GM12878 (cell line): Measurements from ENCODE around the gene VARS1.

Experiments used
- CBX3 ChIP-seq: fragments of 200-600 bp; sonication (generic); IDR thresholded peaks from 2 replicates; pipeline ENCODE4 v1.6.1; 2016; ENCODE audit warnings: low read depth, borderline replicate concordance
- POLR2A ChIP-seq: IDR thresholded peaks from 2 replicates; pipeline ENCODE4 v1.6.1; 2011; ENCODE audit warnings: low read depth, mild to moderate bottlenecking, low read length
- REST ChIP-seq: IDR thresholded peaks from 2 replicates; pipeline ENCODE4 v1.6.1; 2012; ENCODE audit warnings: mild to moderate bottlenecking, low read depth, low read length
- YBX1 ChIP-seq: fragments of 450-650 bp; IDR thresholded peaks from 2 replicates; pipeline ENCODE4 v1.6.1; 2016; ENCODE audit warnings: antibody characterized with exemption
- TF ChIP-seq, protein P1 (sequence below): fragments of 450-650 bp; formaldehyde crosslinking; IDR thresholded peaks from 2 replicates; pipeline ENCODE4 v1.4.0; 2022; ENCODE audit warnings: mild to moderate bottlenecking, moderate library complexity
- TF ChIP-seq, protein P2 (sequence below): fragments of 450-650 bp; formaldehyde crosslinking; IDR thresholded peaks from 2 replicates; pipeline ENCODE4 v1.4.0; 2020; ENCODE audit warnings: mild to moderate bottlenecking, moderate library complexity
- TF ChIP-seq, protein P3 (sequence below), 3 experiments: IDR thresholded peaks in 2 of 3; conservative IDR thresholded peaks in 1 of 3; 2 replicates each; pipeline ENCODE4 v1.5.1; 2011; ENCODE audit warnings: low read depth in 3 of 3, low read length in 3 of 3, mild to moderate bottlenecking in 3 of 3, control low read depth in 2 of 3, moderate library complexity in 2 of 3, inconsistent platforms in 1 of 3, mixed read lengths in 1 of 3; ENCODE audit not compliant: control insufficient read depth in 2 of 3, insufficient read depth in 1 of 3; ENCODE audit errors: extremely low read depth in 1 of 3

DNA sequence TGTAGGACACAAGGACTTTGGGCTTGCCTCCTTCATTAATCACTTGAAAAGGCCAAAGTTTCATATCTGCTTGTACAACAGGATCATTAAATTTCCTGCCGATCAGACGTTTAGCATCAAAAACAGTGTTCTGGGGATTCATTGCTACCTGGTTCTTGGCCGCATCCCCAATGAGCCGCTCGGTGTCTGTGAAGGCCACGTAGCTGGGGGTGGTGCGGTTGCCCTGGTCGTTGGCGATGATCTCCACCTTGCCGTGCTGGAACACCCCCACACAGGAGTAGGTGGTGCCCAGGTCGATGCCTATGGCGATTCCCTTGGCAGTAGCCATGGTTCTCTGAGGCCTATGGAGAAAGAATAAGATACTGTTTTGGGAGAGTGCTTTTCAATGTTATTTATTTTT is 16.1 kb upstream of the VARS1 start:
- TF ChIP-seq CBX3 (no peak), YBX1 (no peak), REST (no peak), POLR2A (no peak)
- TF ChIP-seq, protein P1, sequence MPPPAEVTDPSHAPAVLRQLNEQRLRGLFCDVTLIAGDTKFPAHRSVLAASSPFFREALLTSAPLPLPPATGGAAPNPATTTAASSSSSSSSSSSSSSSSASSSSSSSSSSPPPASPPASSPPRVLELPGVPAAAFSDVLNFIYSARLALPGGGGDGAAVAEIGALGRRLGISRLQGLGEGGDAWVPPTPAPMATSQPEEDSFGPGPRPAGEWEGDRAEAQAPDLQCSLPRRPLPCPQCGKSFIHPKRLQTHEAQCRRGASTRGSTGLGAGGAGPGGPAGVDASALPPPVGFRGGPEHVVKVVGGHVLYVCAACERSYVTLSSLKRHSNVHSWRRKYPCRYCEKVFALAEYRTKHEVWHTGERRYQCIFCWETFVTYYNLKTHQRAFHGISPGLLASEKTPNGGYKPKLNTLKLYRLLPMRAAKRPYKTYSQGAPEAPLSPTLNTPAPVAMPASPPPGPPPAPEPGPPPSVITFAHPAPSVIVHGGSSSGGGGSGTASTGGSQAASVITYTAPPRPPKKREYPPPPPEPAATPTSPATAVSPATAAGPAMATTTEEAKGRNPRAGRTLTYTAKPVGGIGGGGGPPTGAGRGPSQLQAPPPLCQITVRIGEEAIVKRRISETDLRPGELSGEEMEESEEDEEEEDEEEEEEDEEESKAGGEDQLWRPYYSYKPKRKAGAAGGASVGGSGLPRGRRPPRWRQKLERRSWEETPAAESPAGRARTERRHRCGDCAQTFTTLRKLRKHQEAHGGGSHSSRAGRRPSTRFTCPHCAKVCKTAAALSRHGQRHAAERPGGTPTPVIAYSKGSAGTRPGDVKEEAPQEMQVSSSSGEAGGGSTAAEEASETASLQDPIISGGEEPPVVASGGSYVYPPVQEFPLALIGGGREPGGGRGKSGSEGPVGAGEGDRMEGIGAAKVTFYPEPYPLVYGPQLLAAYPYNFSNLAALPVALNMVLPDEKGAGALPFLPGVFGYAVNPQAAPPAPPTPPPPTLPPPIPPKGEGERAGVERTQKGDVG (CRISPR knock-in tag), result no peak
- TF ChIP-seq, protein P2, sequence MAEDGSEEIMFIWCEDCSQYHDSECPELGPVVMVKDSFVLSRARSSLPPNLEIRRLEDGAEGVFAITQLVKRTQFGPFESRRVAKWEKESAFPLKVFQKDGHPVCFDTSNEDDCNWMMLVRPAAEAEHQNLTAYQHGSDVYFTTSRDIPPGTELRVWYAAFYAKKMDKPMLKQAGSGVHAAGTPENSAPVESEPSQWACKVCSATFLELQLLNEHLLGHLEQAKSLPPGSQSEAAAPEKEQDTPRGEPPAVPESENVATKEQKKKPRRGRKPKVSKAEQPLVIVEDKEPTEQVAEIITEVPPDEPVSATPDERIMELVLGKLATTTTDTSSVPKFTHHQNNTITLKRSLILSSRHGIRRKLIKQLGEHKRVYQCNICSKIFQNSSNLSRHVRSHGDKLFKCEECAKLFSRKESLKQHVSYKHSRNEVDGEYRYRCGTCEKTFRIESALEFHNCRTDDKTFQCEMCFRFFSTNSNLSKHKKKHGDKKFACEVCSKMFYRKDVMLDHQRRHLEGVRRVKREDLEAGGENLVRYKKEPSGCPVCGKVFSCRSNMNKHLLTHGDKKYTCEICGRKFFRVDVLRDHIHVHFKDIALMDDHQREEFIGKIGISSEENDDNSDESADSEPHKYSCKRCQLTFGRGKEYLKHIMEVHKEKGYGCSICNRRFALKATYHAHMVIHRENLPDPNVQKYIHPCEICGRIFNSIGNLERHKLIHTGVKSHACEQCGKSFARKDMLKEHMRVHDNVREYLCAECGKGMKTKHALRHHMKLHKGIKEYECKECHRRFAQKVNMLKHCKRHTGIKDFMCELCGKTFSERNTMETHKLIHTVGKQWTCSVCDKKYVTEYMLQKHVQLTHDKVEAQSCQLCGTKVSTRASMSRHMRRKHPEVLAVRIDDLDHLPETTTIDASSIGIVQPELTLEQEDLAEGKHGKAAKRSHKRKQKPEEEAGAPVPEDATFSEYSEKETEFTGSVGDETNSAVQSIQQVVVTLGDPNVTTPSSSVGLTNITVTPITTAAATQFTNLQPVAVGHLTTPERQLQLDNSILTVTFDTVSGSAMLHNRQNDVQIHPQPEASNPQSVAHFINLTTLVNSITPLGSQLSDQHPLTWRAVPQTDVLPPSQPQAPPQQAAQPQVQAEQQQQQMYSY, result no peak
- TF ChIP-seq, protein P3, sequence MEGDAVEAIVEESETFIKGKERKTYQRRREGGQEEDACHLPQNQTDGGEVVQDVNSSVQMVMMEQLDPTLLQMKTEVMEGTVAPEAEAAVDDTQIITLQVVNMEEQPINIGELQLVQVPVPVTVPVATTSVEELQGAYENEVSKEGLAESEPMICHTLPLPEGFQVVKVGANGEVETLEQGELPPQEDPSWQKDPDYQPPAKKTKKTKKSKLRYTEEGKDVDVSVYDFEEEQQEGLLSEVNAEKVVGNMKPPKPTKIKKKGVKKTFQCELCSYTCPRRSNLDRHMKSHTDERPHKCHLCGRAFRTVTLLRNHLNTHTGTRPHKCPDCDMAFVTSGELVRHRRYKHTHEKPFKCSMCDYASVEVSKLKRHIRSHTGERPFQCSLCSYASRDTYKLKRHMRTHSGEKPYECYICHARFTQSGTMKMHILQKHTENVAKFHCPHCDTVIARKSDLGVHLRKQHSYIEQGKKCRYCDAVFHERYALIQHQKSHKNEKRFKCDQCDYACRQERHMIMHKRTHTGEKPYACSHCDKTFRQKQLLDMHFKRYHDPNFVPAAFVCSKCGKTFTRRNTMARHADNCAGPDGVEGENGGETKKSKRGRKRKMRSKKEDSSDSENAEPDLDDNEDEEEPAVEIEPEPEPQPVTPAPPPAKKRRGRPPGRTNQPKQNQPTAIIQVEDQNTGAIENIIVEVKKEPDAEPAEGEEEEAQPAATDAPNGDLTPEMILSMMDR (IDR thresholded peaks at IDR 0.05 in 2 of 3, conservative IDR thresholded peaks at IDR 0.05 in 1 of 3; ENCODE audit: control insufficient read depth in 2 of 3, extremely low read depth in 1 of 3, insufficient read depth in 1 of 3, low read depth in 3 of 3, low read length in 3 of 3), result no peak
